ENCODE data around the gene CACNA2D4. TPM values are rescaled to one million over a fixed set of nuclear protein-coding genes. Genes with fewer than 3 reads are reported as not detected.
A peak's percentile ranks its signal among the peaks of the same experiment; 100 is the strongest.

The CACNA2D4 gene
- total and polyA plus RNA-seq, 2 of the 13 experiments (the other 11 are each of a cell fraction or from before 2014, with no cell fraction given): 14.2 to 136 TPM

- peaks cover 15 to 50% of the 10 kb centered on the region in 2 experiments for H3K27me3 ChIP-seq (ENCODE audit: control insufficient read depth in 1 of 2, insufficient read depth in 2 of 2, low read length in 2 of 2)
- ATAC-seq: no peak
- BruUV-seq (replicated peaks): no TSS peak
- H3K27ac ChIP-seq (ENCODE audit: extremely low read length, insufficient read depth, low read length): no peak within 1 kb of the TSS
- H4K20me1 ChIP-seq (ENCODE audit: insufficient read depth, low read length): no peaks in the 10 kb centered on the region
- H3K9me3 ChIP-seq (ENCODE audit: low read length): no peaks in the 10 kb centered on the region
- intact Hi-C loops (cut with micrococcal nuclease; ENCODE audit: unreplicated experiment): no loop called here
- no peaks in the 10 kb centered on the region for H3K36me3 ChIP-seq (replicated peaks in 1 of 2; ENCODE audit: control insufficient read depth in 1 of 2, insufficient read depth in 2 of 2, low read length in 2 of 2)
- peak within 1 kb of the TSS; percentile 49; the same call in 1 of the 2 replicates for H3K4me2 ChIP-seq (ENCODE audit: low read depth, low read length)
- H3K4me1 ChIP-seq (ENCODE audit: insufficient read depth, low read length): peaks cover 59% of the 10 kb centered on the region
- TF ChIP-seq GPN1 (CRISPR knock-in tag; IDR thresholded peaks at IDR 0.05; ENCODE audit: borderline replicate concordance) (no peak), SIN3A (IDR thresholded peaks at IDR 0.05; ENCODE audit: borderline replicate concordance, low read depth, low read length) (no peak), ZNF567 (CRISPR knock-in tag; IDR thresholded peaks at IDR 0.05; ENCODE audit: borderline replicate concordance) (no peak), ZBTB38 (CRISPR knock-in tag; IDR thresholded peaks at IDR 0.05) (peak; percentile 51; the same call in 1 of the 2 replicates), MTA3 (CRISPR knock-in tag; IDR thresholded peaks at IDR 0.05) (no peak), ZBTB33 (CRISPR knock-in tag; IDR thresholded peaks at IDR 0.05) (0 out of 2 replicates have a peak, but pooled peaks have one; percentile 40)
- H3K4me3 ChIP-seq (replicated peaks in 1 of 3; ENCODE audit: insufficient read depth in 1 of 3, low read depth in 2 of 3, low read length in 3 of 3): no peak within 1 kb of the TSS
- H3K9ac ChIP-seq (ENCODE audit: insufficient read depth, low read depth, low read length): no peak within 1 kb of the TSS
- WGBS (ENCODE audit: low lambda C conversion rate): 78% methylated on average over 27 of the region's 34 CpGs
- no peaks in the 10 kb centered on the region for H3K79me2 ChIP-seq (ENCODE audit: insufficient read depth, low read length)
- no peak for DNase-seq (ENCODE audit: low spot score)
- ChIA-PET POLR2A (interaction anchor here (1.9 kb wide), 1 partner anchor 8 kb away, joined by 15 read pairs; no protein-coding TSS in a partner anchor), CTCF (ENCODE audit: low intra/inter-chr PET ratio, low total read pairs) (no interaction called here)
- FAIRE-seq: no peak
- in situ Hi-C loops (cut with HindIII; ENCODE audit: extremely low pct_ligation_motif_present, low pct_unique_long_range_greater_than_20kb): no loop called here
- H2AFZ ChIP-seq (ENCODE audit: low read length): no peak within 1 kb of the TSS
These were observed 98.1 kb downstream of the CACNA2D4 start, which contains the start of gene LRTM2 for GRCh38 chr12:1820191-1820895. Gene LRTM2, plus strand, starts transcription at chr12:1820565. Its CDS starts 7,584 bp downstream, at chr12:1828149.
